WI38 (cell line): Measurements from ENCODE around the gene SIL1.

ENCODE experiments used
- H3K4me3 ChIP-seq: 2 replicates; pipeline ENCODE4 v1.5.1; 2011; ENCODE audit warnings: low read depth, mild to moderate bottlenecking, control low read depth, low read length
- CTCF ChIP-seq: IDR thresholded peaks from 2 replicates; pipeline ENCODE4 v1.5.1; 2012; ENCODE audit warnings: low read depth, mild to moderate bottlenecking, control low read depth, low read length

The SIL1 gene

GRCh38 chr5:139188558-139189270 lies 9.5 kb downstream of the SIL1 start:
- TF ChIP-seq CTCF, result no peak
- no peak overlapping the region for H3K4me3 ChIP-seq

GRCh38 chr5:139186752-139187326 lies 11.3 kb downstream of the SIL1 start:
- H3K4me3 ChIP-seq, result no peak overlapping the region
- TF ChIP-seq CTCF, result no peak

- TF ChIP-seq CTCF, result no peak
- H3K4me3 ChIP-seq, result no peak overlapping the region
These were observed 11.9 kb downstream of the SIL1 start for GRCh38 chr5:139186261-139186660.

GRCh38 chr5:139185589-139185988 lies 12.6 kb downstream of the SIL1 start:
- no peak for TF ChIP-seq CTCF
- no peak overlapping the region for H3K4me3 ChIP-seq

GRCh38 chr5:139183502-139183901 lies 14.7 kb downstream of the SIL1 start:
- H3K4me3 ChIP-seq, result no peak overlapping the region

GRCh38 chr5:139182528-139183296 lies 15.5 kb downstream of the SIL1 start:
- no peak for TF ChIP-seq CTCF
- no peak overlapping the region for H3K4me3 ChIP-seq

More at GRCh38 chr5:139183502-139183901, 14.7 kb downstream of the SIL1 start:
- no peak for TF ChIP-seq CTCF
